K562 (cell line): ENCODE results near the gene BTD. TPM values are rescaled to one million over a fixed set of nuclear protein-coding genes. Genes with fewer than 3 reads are reported as not detected.

Source experiments
- CREB5 ChIP-seq: fragments of 250-450 bp; sonication (Bioruptor Pico); IDR thresholded peaks from 2 replicates; pipeline ENCODE4 v1.5.0; 2020; ENCODE audit warnings: mild to moderate bottlenecking
- ETV1 ChIP-seq: fragments of 450-650 bp; conservative IDR thresholded peaks from 2 replicates; pipeline ENCODE4 v1.6.1; 2016; ENCODE audit warnings: missing genetic modification characterization, control low read depth, low read depth, missing compliant biosample characterization
- JUN ChIP-seq, 2 experiments: sonication (generic) in 1 of 2; formaldehyde crosslinking in 1 of 2; IDR thresholded peaks; 2 replicates each; pipeline versions ENCODE4 v1.6.1 to v1.8.0; 2012 to 2022; ENCODE audit warnings: borderline replicate concordance in 2 of 2, mild to moderate bottlenecking in 2 of 2, improper control_type of control experiment in 1 of 2, low read depth in 1 of 2, low read length in 1 of 2, missing genetic modification reagents in 1 of 2
- POLR2B ChIP-seq: fragments of 450-650 bp; IDR thresholded peaks from 2 replicates; pipeline ENCODE4 v1.6.1; 2018; ENCODE audit warnings: low read depth; ENCODE audit not compliant: partially characterized antibody
- SPI1 ChIP-seq: IDR thresholded peaks from 2 replicates; pipeline ENCODE4 v1.6.1; 2011; ENCODE audit warnings: low read depth, low read length, control low read depth, borderline replicate concordance
- ZNF717 ChIP-seq: fragments of 250-450 bp; sonication (Bioruptor Pico); IDR thresholded peaks from 2 replicates; pipeline ENCODE4 v1.5.0; 2021
- polyA plus RNA-seq, 8 experiments: library from polyadenylated mRNA; depleted of rRNA in 4 of 8; stranded (reverse) in 5 of 8; unstranded in 3 of 8; fragments of >200 nt; fragmentation: Nextera tagmentation in 2 of 8; fragmentation: Illumina TruSeq in 1 of 8; extraction: Ambion mirVana in 2 of 8; extraction: Trizol in 1 of 8; gene quantifications; 2 replicates each; pipeline versions ENCODE4 v1.2.1 to v1.2.3, GENCODE V29; 2011 to 2014; ENCODE audit warnings: inconsistent platforms in 1 of 8, missing spikeins in 1 of 8
- total RNA-seq, 7 experiments: library from RNA; depleted of rRNA in 6 of 7; stranded (reverse); fragments of >200 nt in 6 of 7; fragmentation: Illumina TruSeq in 2 of 7; extraction: Trizol in 2 of 7; gene quantifications; 2 replicates each; pipeline versions ENCODE4 v1.2.1 to v1.2.3, GENCODE V29; 2011 to 2021; ENCODE audit warnings: low replicate concordance in 1 of 7
- TF ChIP-seq, protein P1 (sequence below): fragments of 450-650 bp; IDR thresholded peaks from 2 replicates; pipeline ENCODE4 v1.6.1; 2018; ENCODE audit not compliant: partially characterized antibody
- TF ChIP-seq, protein P2 (sequence below): fragments of 250-450 bp; sonication (Bioruptor Pico); IDR thresholded peaks from 2 replicates; pipeline ENCODE4 v1.5.1; 2021; ENCODE audit warnings: mild to moderate bottlenecking

BTD gene
- total and polyA plus RNA-seq, 9 of the 15 experiments (the other 6 are each of a cell fraction or from before 2014, with no cell fraction given), result 6.6 to 26.2 (median 10.6) TPM

DNA sequence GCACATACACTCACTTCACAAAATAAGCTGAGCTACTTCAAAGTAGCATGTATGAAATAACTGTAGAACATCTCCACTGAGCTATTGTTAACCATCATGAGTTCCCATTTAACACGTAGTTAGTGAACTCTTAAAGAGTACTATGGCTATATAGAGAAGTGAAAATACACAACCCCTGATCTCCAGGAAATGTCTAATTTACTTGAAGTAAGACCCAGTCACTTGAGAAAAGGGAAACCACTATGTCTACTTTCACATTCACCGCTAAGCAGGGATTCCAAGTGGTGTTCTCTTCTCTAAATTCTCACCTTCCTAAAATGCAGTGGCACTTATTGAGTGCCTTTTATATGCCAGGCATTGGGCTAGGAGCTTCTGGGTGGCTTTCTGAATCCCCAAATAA, 45.0 kb upstream of the BTD start (continued):
- TF ChIP-seq, protein P1, sequence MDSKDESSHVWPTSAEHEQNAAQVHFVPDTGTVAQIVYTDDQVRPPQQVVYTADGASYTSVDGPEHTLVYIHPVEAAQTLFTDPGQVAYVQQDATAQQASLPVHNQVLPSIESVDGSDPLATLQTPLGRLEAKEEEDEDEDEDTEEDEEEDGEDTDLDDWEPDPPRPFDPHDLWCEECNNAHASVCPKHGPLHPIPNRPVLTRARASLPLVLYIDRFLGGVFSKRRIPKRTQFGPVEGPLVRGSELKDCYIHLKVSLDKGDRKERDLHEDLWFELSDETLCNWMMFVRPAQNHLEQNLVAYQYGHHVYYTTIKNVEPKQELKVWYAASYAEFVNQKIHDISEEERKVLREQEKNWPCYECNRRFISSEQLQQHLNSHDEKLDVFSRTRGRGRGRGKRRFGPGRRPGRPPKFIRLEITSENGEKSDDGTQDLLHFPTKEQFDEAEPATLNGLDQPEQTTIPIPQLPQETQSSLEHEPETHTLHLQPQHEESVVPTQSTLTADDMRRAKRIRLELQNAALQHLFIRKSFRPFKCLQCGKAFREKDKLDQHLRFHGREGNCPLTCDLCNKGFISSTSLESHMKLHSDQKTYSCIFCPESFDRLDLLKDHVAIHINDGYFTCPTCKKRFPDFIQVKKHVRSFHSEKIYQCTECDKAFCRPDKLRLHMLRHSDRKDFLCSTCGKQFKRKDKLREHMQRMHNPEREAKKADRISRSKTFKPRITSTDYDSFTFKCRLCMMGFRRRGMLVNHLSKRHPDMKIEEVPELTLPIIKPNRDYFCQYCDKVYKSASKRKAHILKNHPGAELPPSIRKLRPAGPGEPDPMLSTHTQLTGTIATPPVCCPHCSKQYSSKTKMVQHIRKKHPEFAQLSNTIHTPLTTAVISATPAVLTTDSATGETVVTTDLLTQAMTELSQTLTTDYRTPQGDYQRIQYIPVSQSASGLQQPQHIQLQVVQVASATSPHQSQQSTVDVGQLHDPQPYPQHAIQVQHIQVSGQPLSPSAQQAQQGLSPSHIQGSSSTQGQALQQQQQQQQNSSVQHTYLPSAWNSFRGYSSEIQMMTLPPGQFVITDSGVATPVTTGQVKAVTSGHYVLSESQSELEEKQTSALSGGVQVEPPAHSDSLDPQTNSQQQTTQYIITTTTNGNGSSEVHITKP, result no peak
- TF ChIP-seq, protein P2, sequence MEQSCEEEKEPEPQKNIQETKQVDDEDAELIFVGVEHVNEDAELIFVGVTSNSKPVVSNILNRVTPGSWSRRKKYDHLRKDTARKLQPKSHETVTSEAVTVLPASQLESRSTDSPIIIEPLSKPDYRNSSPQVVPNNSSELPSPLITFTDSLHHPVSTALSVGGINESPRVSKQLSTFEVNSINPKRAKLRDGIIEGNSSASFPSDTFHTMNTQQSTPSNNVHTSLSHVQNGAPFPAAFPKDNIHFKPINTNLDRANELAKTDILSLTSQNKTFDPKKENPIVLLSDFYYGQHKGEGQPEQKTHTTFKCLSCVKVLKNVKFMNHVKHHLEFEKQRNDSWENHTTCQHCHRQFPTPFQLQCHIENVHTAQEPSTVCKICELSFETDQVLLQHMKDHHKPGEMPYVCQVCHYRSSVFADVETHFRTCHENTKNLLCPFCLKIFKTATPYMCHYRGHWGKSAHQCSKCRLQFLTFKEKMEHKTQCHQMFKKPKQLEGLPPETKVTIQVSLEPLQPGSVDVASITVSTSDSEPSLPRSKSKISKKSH (CRISPR knock-in tag), result no peak
- TF ChIP-seq ETV1 (tag) (no peak), ZNF717 (CRISPR knock-in tag) (no peak), POLR2B (no peak), CREB5 (CRISPR knock-in tag) (no peak), JUN (IDR thresholded peaks at IDR 0.05; ENCODE audit: borderline replicate concordance, low read depth, low read length) (no peak), JUN (CRISPR knock-in tag; IDR thresholded peaks at IDR 0.05; ENCODE audit: borderline replicate concordance) (no peak), SPI1 (no peak)
